Type B pancreatic cell (in vitro differentiated cells): ENCODE results near the gene OTOF. TPM values are rescaled to one million over a fixed set of nuclear protein-coding genes. Genes with fewer than 3 reads are reported as not detected.
A peak's percentile ranks its signal among the peaks of the same experiment; 100 is the strongest.

Experiments used
- DNase-seq: peaks from one replicate; pipeline ENCODE4 v3.0.0; 2021; ENCODE audit warnings: mixed read lengths; ENCODE audit not compliant: unreplicated experiment; ENCODE audit errors: extremely low spot score
- H3K27ac Mint-ChIP-seq: 2 replicates; pipeline ENCODE4 v1.8.0; 2021; ENCODE audit warnings: mild to moderate bottlenecking, mixed read lengths
- H3K27me3 Mint-ChIP-seq: 2 replicates; pipeline ENCODE4 v1.8.0; 2021; ENCODE audit warnings: mixed read lengths
- H3K36me3 Mint-ChIP-seq: 2 replicates; pipeline ENCODE4 v1.8.0; 2021; ENCODE audit warnings: mixed read lengths
- H3K4me1 Mint-ChIP-seq: one replicate; pipeline ENCODE4 v1.8.0; 2021; ENCODE audit warnings: mixed read lengths; ENCODE audit not compliant: unreplicated experiment
- H3K4me3 Mint-ChIP-seq: 2 replicates; pipeline ENCODE4 v1.8.0; 2021; ENCODE audit warnings: mild to moderate bottlenecking, mixed read lengths
- H3K9me3 Mint-ChIP-seq: 2 replicates; pipeline ENCODE4 v1.8.0; 2021; ENCODE audit warnings: mixed read lengths
- total RNA-seq: library from RNA; stranded (reverse); gene quantifications from 2 replicates; pipeline ENCODE4 v1.2.1, GENCODE V29; 2021; ENCODE audit warnings: low replicate concordance
- TF ChIP-seq, protein P1 (sequence below): fragments of 200-600 bp; sonication (generic); conservative IDR thresholded peaks from 2 replicates; pipeline ENCODE4 v1.5.0; 2021; ENCODE audit warnings: antibody characterized with exemption, mild to moderate bottlenecking

The OTOF gene
- total RNA-seq, 1 donor from 2014 or later, result 0.05 TPM

DNA sequence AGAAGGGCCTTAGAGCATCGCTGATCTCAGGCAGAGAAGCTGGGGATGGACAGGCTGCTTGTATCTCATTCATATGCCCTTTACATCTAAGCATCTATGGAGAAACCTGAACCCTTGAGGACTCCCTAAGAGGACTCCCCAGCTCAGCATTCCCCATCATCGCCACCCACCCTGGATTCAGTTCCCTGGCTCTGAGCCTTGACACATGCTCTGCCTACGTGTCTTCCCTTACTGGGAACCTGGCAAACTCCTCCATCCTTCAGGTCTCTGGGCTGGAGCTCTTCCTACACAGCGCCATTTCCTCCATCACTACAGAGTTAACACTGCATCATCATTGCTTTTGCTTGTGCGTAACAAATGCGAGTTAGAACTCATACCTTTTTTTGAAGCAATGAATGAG, 31.2 kb upstream of the OTOF start:
- TF ChIP-seq, protein P1, sequence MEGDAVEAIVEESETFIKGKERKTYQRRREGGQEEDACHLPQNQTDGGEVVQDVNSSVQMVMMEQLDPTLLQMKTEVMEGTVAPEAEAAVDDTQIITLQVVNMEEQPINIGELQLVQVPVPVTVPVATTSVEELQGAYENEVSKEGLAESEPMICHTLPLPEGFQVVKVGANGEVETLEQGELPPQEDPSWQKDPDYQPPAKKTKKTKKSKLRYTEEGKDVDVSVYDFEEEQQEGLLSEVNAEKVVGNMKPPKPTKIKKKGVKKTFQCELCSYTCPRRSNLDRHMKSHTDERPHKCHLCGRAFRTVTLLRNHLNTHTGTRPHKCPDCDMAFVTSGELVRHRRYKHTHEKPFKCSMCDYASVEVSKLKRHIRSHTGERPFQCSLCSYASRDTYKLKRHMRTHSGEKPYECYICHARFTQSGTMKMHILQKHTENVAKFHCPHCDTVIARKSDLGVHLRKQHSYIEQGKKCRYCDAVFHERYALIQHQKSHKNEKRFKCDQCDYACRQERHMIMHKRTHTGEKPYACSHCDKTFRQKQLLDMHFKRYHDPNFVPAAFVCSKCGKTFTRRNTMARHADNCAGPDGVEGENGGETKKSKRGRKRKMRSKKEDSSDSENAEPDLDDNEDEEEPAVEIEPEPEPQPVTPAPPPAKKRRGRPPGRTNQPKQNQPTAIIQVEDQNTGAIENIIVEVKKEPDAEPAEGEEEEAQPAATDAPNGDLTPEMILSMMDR, result no peak
- Mint-ChIP-seq H3K27ac (no peak overlapping the region), H3K27me3 (peaks cover 18% of the 10 kb centered on the region), H3K4me1 (no peaks in the 10 kb centered on the region), H3K36me3 (no peaks in the 10 kb centered on the region), H3K4me3 (no peak overlapping the region), H3K9me3 (no peaks in the 10 kb centered on the region)
- no peak for DNase-seq

DNA sequence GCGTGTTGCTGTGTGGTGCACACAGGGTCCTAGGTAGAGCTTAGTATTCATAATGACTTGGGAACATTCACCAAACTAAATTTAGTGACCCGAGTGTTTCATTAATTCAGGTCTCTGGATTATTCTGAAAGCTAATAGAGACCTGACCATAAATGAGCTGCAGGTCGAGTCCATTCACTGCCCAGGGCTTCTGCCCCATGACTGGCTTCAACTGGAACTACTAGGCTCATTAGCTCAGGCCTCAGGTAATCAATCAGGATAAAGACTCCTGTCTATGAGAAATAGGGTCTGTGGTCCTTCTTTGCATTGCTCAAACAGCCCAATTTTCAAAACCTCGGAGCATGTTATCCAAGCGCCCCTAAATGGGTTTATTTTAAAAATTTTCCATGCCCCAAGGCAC, 30.0 kb upstream of the OTOF start:
- H3K27ac Mint-ChIP-seq, result no peak overlapping the region
- no peak overlapping the region for H3K4me3 Mint-ChIP-seq
- H3K27me3 Mint-ChIP-seq, result peaks cover 27% of the 10 kb centered on the region
- TF ChIP-seq, protein P1, result no peak
- H3K36me3 Mint-ChIP-seq, result no peaks in the 10 kb centered on the region
- DNase-seq, result no peak
- no peaks in the 10 kb centered on the region for H3K9me3 Mint-ChIP-seq
- H3K4me1 Mint-ChIP-seq, result no peaks in the 10 kb centered on the region

DNA sequence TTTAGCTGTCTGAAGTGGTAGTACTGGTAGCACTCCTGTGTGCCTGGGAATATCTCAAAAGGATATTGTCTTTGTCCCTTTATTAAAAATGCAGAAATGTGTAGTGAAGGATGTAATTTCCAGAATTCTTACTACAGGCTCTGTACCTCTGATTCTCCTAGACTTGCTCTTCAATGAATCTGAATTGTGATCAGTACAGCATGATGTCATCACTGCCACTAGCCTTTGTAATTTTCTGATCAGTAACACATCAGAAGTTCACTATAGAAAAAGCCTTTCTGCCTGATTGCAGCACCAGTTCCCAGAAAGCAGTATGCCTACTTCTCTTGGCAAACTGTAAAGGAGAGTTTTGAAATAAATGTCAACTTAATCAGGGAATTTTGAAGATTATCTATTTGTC, 29.2 kb upstream of the OTOF start:
- Mint-ChIP-seq H3K4me1 (no peaks in the 10 kb centered on the region), H3K9me3 (no peaks in the 10 kb centered on the region), H3K27me3 (peaks cover 29% of the 10 kb centered on the region), H3K36me3 (no peaks in the 10 kb centered on the region), H3K27ac (no peak overlapping the region), H3K4me3 (no peak overlapping the region)
- DNase-seq, result no peak
- TF ChIP-seq, protein P1, result no peak

DNA sequence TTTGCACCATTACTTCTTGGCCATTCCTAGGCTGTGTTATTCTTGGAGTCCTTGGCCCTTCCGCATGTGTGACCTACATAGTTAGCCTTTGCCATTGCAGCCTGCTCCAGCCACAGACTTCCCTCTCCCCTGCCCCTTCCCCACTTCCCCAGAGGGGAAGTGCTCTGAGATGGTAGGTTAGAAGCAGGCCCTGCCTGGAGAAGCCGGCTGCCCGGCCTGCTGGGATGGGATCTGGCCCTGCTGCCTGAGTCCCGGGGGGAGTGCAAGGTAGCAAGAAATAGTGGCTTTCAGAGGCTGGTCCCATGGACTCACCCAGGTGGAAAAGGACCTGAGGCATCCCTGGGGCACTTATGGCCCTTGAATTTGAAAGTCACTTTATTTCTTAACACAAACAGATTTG, 28.4 kb upstream of the OTOF start:
- TF ChIP-seq, protein P1, result no peak
- H3K36me3 Mint-ChIP-seq, result no peaks in the 10 kb centered on the region
- no peak overlapping the region for H3K27ac Mint-ChIP-seq
- DNase-seq, result no peak
- peaks cover 33% of the 10 kb centered on the region for H3K27me3 Mint-ChIP-seq
- no peak overlapping the region for H3K4me3 Mint-ChIP-seq
- H3K9me3 Mint-ChIP-seq, result no peaks in the 10 kb centered on the region
- no peaks in the 10 kb centered on the region for H3K4me1 Mint-ChIP-seq

DNA sequence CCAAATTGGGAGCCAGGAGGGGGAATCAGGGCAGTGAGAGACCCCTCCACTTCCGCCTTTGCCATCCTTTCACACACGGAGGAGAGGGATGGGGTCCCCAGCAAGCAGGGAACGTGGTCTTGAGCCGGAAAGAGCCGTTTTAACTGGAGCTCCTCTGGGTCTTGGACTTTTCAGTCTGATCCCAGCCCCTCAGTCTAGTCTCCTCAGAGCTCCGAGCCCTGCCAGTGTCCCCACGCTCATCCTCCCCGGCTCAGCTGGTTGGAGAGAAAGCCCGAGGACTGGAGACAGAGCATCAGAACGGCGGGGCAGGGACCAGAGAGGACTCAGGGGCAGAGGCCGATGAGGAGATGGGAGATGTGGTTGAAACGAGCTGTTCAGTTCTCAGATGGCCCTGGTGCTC, 26.1 kb upstream of the OTOF start:
- peak overlapping the region; percentile 71 for H3K27ac Mint-ChIP-seq
- peaks cover 45% of the 10 kb centered on the region for H3K27me3 Mint-ChIP-seq
- TF ChIP-seq, protein P1, result no peak
- no peaks in the 10 kb centered on the region for H3K9me3 Mint-ChIP-seq
- no peak overlapping the region for H3K4me3 Mint-ChIP-seq
- DNase-seq, result no peak
- no peaks in the 10 kb centered on the region for H3K36me3 Mint-ChIP-seq
- H3K4me1 Mint-ChIP-seq, result no peaks in the 10 kb centered on the region
